Upper lobe of left lung (tissue), 6 donors: ENCODE measurements around the gene PARVB. TPM values are rescaled to one million over a fixed set of nuclear protein-coding genes. Genes with fewer than 3 reads are reported as not detected.

Experiments used
- ATAC-seq, 2 donors: fragments of 200-7000 bp; cut with Tn5 transposase; one replicate each; pipeline ENCODE4 v1.9.1; 2022; ENCODE audit warnings: mild to moderate bottlenecking in 2 of 2, moderate library complexity in 2 of 2; ENCODE audit not compliant: low FRiP score in 2 of 2
- DNase-seq, 2 donors: peaks; one replicate each; pipeline ENCODE4 v3.0.0-alpha.2; 2019 to 2020
- H3K27ac ChIP-seq, 4 donors: fragments of 200-600 bp; sonication (generic); one replicate each; pipeline ENCODE4 v1.5.1; 2016 to 2019
- H3K27me3 ChIP-seq, 4 donors: fragments of 200-600 bp; sonication (generic); one replicate each; pipeline ENCODE4 v1.5.1; 2017 to 2019
- H3K36me3 ChIP-seq, 4 donors: fragments of 200-600 bp; sonication (generic); one replicate each; pipeline ENCODE4 v1.5.1; 2016 to 2019
- H3K4me1 ChIP-seq, 4 donors: fragments of 200-600 bp; sonication (generic); one replicate each; pipeline ENCODE4 v1.5.1; 2018 to 2019
- H3K4me3 ChIP-seq, 4 donors: fragments of 200-600 bp; sonication (generic); one replicate each; pipeline ENCODE4 v1.5.1; 2017 to 2019; ENCODE audit warnings: mild to moderate bottlenecking in 2 of 4, moderate library complexity in 1 of 4
- H3K9me3 ChIP-seq, 4 donors: fragments of 200-600 bp; sonication (generic); one replicate each; pipeline ENCODE4 v1.5.1; 2018 to 2019
- CTCF ChIP-seq, 6 experiments: fragments of 450-650 bp in 4 of 6; fragments of 200-600 bp in 2 of 6; sonication (generic) in 2 of 6; IDR thresholded peaks; one replicate each; pipeline ENCODE4 v1.5.1; 2016 to 2019; ENCODE audit warnings: antibody characterized with exemption in 6 of 6
- EP300 ChIP-seq, 4 donors: sonication (generic); formaldehyde crosslinking; IDR thresholded peaks; one replicate each; pipeline ENCODE4 v1.5.1; 2017; ENCODE audit warnings: antibody characterized with exemption in 4 of 4, control low read depth in 2 of 4
- POLR2A ChIP-seq, 4 donors: fragments of 450-650 bp; IDR thresholded peaks; one replicate each; pipeline ENCODE4 v1.5.1; 2016 to 2017; ENCODE audit warnings: antibody characterized with exemption in 4 of 4, mild to moderate bottlenecking in 2 of 4
- POLR2AphosphoS5 ChIP-seq, 2 donors: sonication (generic); formaldehyde crosslinking; IDR thresholded peaks; one replicate each; pipeline ENCODE4 v1.5.1; 2017; ENCODE audit warnings: antibody characterized with exemption in 2 of 2
- WGBS, 2 donors: methylation state at CpG; one replicate each; pipeline ENCODE4 v1.1.5; 2017 to 2018; 5-methylcytosine and 5-hydroxymethylcytosine counted together
- total RNA-seq, 6 donors: library from RNA; depleted of rRNA in 4 of 6; stranded (reverse); fragments of >200 nt in 4 of 6; gene quantifications; one replicate each; pipeline versions ENCODE4 v1.1.0 to v1.2.1, GENCODE V29; 2016 to 2021
- donor health status: DM: no; HTN: no; CAD: no; lungs with moderate emphysema.
- donor health status: DM: no; HTN: yes; CAD: no; lungs with severe emphysema.

Gene PARVB
- total RNA-seq, 6 donors from 2014 or later: 14.5 to 56.1 (median 37.0) TPM

DNA sequence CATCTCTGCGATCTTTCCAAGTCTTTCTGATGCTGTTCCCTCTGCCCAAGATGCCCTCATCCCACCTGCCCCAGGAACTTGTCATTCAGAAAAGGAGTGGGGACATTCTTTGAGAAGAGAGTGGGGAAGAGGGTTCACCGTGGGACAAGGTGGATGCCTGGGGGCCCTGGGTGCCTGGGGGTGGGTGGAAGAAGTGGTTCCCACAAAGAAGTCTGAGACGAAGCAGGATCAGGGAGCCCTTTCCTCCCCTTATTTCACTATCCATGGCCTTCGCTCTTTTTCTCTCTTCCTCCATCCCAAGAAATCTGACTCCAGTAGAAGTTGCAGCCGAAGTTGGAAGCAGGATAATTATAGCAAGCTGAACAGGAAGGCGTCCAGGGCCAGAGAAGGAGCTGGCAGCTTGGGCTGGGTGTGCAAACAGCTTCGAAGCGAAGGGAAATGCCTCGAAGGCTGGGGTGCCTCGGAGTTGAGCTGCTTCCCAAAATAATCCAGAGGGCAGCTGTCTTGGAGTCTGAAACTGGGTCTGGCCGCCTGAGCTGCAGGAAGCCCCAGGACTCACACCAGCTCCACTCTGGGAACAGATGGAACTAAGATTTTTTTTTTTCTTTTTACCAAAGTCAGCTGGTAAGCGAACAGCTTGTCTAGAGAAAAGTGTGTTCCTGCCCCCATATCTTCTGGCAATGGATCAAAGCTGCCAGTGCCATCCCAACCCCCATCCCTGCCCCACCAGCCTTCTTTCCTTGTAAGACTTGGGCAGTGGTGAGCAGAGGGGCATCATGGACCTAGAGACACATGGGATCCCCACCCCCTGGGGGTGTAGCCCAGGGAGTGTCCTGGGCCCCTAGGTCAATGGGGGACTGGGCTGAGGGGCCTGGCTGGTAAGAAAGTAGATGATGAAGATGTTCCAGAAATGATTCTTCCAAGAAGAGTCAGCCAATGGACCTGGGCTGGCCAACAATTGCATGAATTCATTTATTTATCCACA is 188.1 kb downstream of the PARVB start:
- 42 to 48% methylated on average over 11 to 12 of the region's 12 CpGs for WGBS, 2 donors
- Histone ChIP-seq H3K4me3 (no peak overlapping the region), H3K27me3 (no peaks in the 10 kb centered on the region), H3K27ac (peak overlapping the region in 2 of 4 donors; percentile 7 to 13), H3K36me3 (no peaks in the 10 kb centered on the region), H3K9me3 (peaks cover 0 to 11% (median 1%) of the 10 kb centered on the region in 4 donors), H3K4me1 (peaks cover 4 to 12% (median 9%) of the 10 kb centered on the region in 4 donors)
- TF ChIP-seq POLR2A (IDR thresholded peaks at IDR 0.05) (no peak), EP300 (IDR thresholded peaks at IDR 0.05) (no peak), POLR2AphosphoS5 (IDR thresholded peaks at IDR 0.05) (no peak), CTCF (IDR thresholded peaks at IDR 0.05) (no peak)
- ATAC-seq (no peak), DNase-seq (peak in 1 of 2 donors; percentile 20)

GRCh38 chr22:44212936-44213335 is 188.8 kb downstream of the PARVB start:
- DNase-seq: no peak
- no peak overlapping the region for H3K4me3 ChIP-seq
- WGBS, 2 donors: 92 to 94% methylated on average over 1 of the region's 1 CpG
- TF ChIP-seq POLR2AphosphoS5 (IDR thresholded peaks at IDR 0.05): no peak
- TF ChIP-seq CTCF (IDR thresholded peaks at IDR 0.05): no peak
- TF ChIP-seq EP300 (IDR thresholded peaks at IDR 0.05): no peak
- TF ChIP-seq POLR2A (IDR thresholded peaks at IDR 0.05): no peak
- peaks cover 4 to 12% (median 9%) of the 10 kb centered on the region in 4 donors for H3K4me1 ChIP-seq
- no peaks in the 10 kb centered on the region for H3K27me3 ChIP-seq
- no peak overlapping the region for H3K27ac ChIP-seq
- no peaks in the 10 kb centered on the region for H3K36me3 ChIP-seq
- no peak for ATAC-seq
- H3K9me3 ChIP-seq: peaks cover 0 to 11% (median 1%) of the 10 kb centered on the region in 4 donors

- WGBS, 2 donors: 80 to 81% methylated on average over 3 of the region's 3 CpGs
- ATAC-seq (no peak), DNase-seq (no peak)
- no peaks in the 10 kb centered on the region for H3K36me3 ChIP-seq
- H3K4me1 ChIP-seq: peaks cover 4 to 12% (median 9%) of the 10 kb centered on the region in 4 donors
- no peaks in the 10 kb centered on the region for H3K27me3 ChIP-seq
- no peak for TF ChIP-seq POLR2A (IDR thresholded peaks at IDR 0.05)
- H3K4me3 ChIP-seq: no peak overlapping the region
- H3K9me3 ChIP-seq: peaks cover 0 to 11% (median 1%) of the 10 kb centered on the region in 4 donors
- H3K27ac ChIP-seq: no peak overlapping the region
Measured at GRCh38 chr22:44213489-44214043, 189.5 kb downstream of the PARVB start.

DNA sequence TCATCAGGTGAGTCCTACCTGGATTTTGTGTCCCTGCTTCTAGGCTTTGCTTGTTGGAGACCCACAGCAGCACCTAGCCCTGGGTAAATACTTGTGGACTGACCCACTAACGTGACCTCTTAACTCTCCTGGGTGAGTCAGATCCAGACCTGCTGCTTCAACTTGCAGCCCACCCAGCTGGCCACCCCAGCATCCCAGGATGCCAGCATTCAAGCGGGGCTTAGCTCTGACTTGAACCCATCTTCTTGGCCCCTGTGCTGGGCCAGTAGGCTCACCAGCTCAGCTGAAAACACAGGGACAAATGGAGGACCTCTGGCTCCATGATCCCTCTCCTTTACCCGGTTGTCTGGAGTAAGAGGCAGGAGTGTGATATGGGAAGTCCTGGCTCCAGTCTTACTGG is 190.1 kb downstream of the PARVB start:
- ATAC-seq (no peak), DNase-seq (no peak)
- H3K27ac ChIP-seq: no peak overlapping the region
- H3K27me3 ChIP-seq: no peaks in the 10 kb centered on the region
- peaks cover 4 to 12% (median 9%) of the 10 kb centered on the region in 4 donors for H3K4me1 ChIP-seq
- H3K36me3 ChIP-seq: no peaks in the 10 kb centered on the region
- 90 to 94% methylated on average over 3 of the region's 3 CpGs for WGBS, 2 donors
- no peak overlapping the region for H3K4me3 ChIP-seq
- H3K9me3 ChIP-seq: peaks cover 0 to 11% (median 1%) of the 10 kb centered on the region in 4 donors
- TF ChIP-seq POLR2AphosphoS5 (IDR thresholded peaks at IDR 0.05) (no peak), CTCF (IDR thresholded peaks at IDR 0.05) (no peak), POLR2A (IDR thresholded peaks at IDR 0.05) (no peak), EP300 (IDR thresholded peaks at IDR 0.05) (no peak)

DNA sequence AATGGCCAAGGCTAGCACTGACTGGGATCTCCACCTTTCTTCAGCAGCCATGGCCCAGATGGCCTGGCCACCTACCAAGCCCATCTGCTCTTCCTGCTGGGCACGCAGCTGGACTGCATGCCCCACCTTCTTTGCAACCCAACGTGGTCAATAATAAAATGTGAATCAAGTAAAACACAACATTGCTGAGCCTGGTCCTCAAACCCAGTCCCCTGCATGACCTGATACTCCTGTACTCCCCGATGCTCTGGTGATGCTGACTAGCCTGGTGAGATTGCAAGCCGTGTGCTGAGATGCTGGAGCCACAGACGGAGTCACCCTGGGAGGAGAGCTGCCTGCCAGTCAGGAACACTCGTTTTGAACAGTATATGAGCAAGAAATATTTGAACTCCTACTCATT is 190.7 kb downstream of the PARVB start:
- WGBS, 2 donors: 71 to 80% methylated on average over 6 of the region's 6 CpGs

More for the DNA sequence above, 190.7 kb downstream of the PARVB start:
- peaks cover 4 to 12% (median 9%) of the 10 kb centered on the region in 4 donors for H3K4me1 ChIP-seq
- no peaks in the 10 kb centered on the region for H3K36me3 ChIP-seq
- H3K27ac ChIP-seq: no peak overlapping the region
- H3K9me3 ChIP-seq: peaks cover 0 to 6% (median 0%) of the 10 kb centered on the region in 4 donors
- ATAC-seq: no peak
- H3K4me3 ChIP-seq: no peak overlapping the region
- no peak for TF ChIP-seq CTCF (IDR thresholded peaks at IDR 0.05)
- no peak for TF ChIP-seq EP300 (IDR thresholded peaks at IDR 0.05)
- no peak for TF ChIP-seq POLR2A (IDR thresholded peaks at IDR 0.05)
- no peak for TF ChIP-seq POLR2AphosphoS5 (IDR thresholded peaks at IDR 0.05)
- no peak for DNase-seq
- no peaks in the 10 kb centered on the region for H3K27me3 ChIP-seq
